ENCODE results near the gene ATP6V1E1. TPM values are rescaled to one million over a fixed set of nuclear protein-coding genes. Genes with fewer than 3 reads are reported as not detected.

ATP6V1E1 gene
- total and polyA plus RNA-seq, 9 of the 15 experiments (the other 6 are each of a cell fraction or from before 2014, with no cell fraction given), result 122 to 249 (median 179) TPM

DNA sequence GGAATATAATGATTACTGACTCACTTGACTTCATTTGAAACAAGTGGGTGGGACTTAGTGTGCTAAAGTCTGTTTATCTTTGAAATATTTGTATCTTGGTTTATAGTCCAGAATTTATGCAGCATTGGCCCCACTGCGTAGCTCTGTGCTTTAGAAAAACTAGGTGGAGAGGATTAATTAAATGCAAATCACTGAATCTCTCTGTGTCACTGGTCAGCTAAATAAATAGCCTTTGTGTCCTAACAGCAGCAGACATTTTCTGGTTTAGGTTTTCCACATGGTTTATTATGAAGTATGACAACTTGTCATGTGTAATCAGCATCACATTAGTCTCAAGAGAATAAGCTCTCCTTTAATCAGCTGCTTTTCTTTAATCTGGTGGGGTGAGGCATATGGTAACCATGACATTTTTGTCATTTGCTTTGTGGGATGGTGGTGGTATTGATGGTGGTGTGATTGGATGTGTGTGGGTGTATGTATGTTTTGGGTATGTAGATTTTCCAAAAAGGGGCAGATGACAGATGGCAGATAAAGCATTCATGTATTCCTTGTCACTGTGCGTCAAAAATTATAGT lies 44.0 kb upstream of the ATP6V1E1 start (continued):
- TF ChIP-seq E2F6 (IDR thresholded peaks at IDR 0.05; ENCODE audit: borderline replicate concordance in 1 of 2, extremely low read depth in 1 of 2, insufficient read depth in 1 of 2, insufficient read length in 1 of 2, low read depth in 1 of 2, low read length in 1 of 2, poor library complexity in 1 of 2, severe bottlenecking in 1 of 2) (no peak), ZNF124 (CRISPR knock-in tag; IDR thresholded peaks at IDR 0.05) (no peak), KDM1A (IDR thresholded peaks at IDR 0.05) (0 out of 4 replicates have a peak, but pooled peaks of 1 of the 2 experiments have one; percentile 25), SUPT5H (IDR thresholded peaks at IDR 0.05) (no peak), SRSF9 (IDR thresholded peaks at IDR 0.05; ENCODE audit: borderline replicate concordance, low read depth, low read length) (no peak), TCF7 (IDR thresholded peaks at IDR 0.05; ENCODE audit: borderline replicate concordance) (no peak), ZNF175 (CRISPR knock-in tag; IDR thresholded peaks at IDR 0.05; ENCODE audit: low read depth) (no peak), MYNN (IDR thresholded peaks at IDR 0.05) (no peak), MYNN (CRISPR knock-in tag; IDR thresholded peaks at IDR 0.05) (no peak), ZNF263 (CRISPR knock-in tag; IDR thresholded peaks at IDR 0.05; ENCODE audit: borderline replicate concordance) (no peak), PYGO2 (tag; IDR thresholded peaks at IDR 0.05) (0 out of 2 replicates have a peak, but pooled peaks have one; percentile 5), SMARCC2 (IDR thresholded peaks at IDR 0.05; ENCODE audit: low read depth) (no peak), TAF9B (IDR thresholded peaks at IDR 0.05; ENCODE audit: partially characterized antibody) (no peak), TARDBP (IDR thresholded peaks at IDR 0.05) (no peak), KDM2B (CRISPR knock-in tag; IDR thresholded peaks at IDR 0.05) (no peak), HNRNPH1 (optimal IDR thresholded peaks at IDR 0.05; ENCODE audit: low read depth, low read length) (no peak)
- TF ChIP-seq, protein P1, sequence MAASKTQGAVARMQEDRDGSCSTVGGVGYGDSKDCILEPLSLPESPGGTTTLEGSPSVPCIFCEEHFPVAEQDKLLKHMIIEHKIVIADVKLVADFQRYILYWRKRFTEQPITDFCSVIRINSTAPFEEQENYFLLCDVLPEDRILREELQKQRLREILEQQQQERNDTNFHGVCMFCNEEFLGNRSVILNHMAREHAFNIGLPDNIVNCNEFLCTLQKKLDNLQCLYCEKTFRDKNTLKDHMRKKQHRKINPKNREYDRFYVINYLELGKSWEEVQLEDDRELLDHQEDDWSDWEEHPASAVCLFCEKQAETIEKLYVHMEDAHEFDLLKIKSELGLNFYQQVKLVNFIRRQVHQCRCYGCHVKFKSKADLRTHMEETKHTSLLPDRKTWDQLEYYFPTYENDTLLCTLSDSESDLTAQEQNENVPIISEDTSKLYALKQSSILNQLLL (CRISPR knock-in tag; IDR thresholded peaks at IDR 0.05; ENCODE audit: borderline replicate concordance), result no peak
- TF ChIP-seq, protein P2, sequence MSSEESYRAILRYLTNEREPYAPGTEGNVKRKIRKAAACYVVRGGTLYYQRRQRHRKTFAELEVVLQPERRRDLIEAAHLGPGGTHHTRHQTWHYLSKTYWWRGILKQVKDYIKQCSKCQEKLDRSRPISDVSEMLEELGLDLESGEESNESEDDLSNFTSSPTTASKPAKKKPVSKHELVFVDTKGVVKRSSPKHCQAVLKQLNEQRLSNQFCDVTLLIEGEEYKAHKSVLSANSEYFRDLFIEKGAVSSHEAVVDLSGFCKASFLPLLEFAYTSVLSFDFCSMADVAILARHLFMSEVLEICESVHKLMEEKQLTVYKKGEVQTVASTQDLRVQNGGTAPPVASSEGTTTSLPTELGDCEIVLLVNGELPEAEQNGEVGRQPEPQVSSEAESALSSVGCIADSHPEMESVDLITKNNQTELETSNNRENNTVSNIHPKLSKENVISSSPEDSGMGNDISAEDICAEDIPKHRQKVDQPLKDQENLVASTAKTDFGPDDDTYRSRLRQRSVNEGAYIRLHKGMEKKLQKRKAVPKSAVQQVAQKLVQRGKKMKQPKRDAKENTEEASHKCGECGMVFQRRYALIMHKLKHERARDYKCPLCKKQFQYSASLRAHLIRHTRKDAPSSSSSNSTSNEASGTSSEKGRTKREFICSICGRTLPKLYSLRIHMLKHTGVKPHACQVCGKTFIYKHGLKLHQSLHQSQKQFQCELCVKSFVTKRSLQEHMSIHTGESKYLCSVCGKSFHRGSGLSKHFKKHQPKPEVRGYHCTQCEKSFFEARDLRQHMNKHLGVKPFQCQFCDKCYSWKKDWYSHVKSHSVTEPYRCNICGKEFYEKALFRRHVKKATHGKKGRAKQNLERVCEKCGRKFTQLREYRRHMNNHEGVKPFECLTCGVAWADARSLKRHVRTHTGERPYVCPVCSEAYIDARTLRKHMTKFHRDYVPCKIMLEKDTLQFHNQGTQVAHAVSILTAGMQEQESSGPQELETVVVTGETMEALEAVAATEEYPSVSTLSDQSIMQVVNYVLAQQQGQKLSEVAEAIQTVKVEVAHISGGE (CRISPR knock-in tag; IDR thresholded peaks at IDR 0.05), result no peak
- TF ChIP-seq, protein P3, sequence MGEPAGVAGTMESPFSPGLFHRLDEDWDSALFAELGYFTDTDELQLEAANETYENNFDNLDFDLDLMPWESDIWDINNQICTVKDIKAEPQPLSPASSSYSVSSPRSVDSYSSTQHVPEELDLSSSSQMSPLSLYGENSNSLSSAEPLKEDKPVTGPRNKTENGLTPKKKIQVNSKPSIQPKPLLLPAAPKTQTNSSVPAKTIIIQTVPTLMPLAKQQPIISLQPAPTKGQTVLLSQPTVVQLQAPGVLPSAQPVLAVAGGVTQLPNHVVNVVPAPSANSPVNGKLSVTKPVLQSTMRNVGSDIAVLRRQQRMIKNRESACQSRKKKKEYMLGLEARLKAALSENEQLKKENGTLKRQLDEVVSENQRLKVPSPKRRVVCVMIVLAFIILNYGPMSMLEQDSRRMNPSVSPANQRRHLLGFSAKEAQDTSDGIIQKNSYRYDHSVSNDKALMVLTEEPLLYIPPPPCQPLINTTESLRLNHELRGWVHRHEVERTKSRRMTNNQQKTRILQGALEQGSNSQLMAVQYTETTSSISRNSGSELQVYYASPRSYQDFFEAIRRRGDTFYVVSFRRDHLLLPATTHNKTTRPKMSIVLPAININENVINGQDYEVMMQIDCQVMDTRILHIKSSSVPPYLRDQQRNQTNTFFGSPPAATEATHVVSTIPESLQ (CRISPR knock-in tag; IDR thresholded peaks at IDR 0.05), result no peak
- TF ChIP-seq, protein P4, sequence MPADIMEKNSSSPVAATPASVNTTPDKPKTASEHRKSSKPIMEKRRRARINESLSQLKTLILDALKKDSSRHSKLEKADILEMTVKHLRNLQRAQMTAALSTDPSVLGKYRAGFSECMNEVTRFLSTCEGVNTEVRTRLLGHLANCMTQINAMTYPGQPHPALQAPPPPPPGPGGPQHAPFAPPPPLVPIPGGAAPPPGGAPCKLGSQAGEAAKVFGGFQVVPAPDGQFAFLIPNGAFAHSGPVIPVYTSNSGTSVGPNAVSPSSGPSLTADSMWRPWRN (IDR thresholded peaks at IDR 0.05; ENCODE audit: low read depth), result no peak
